Neutrophil (primary cell): ENCODE results near the gene TPO.

Source experiments
- H3K27ac ChIP-seq: fragments of 200-600 bp; sonication (generic); 2 replicates; pipeline ENCODE4 v1.5.1; 2016; ENCODE audit warnings: mild to moderate bottlenecking, moderate library complexity
- H3K27me3 ChIP-seq: fragments of 200-600 bp; sonication (generic); 2 replicates; pipeline ENCODE4 v1.6.0; 2016; ENCODE audit warnings: mild to moderate bottlenecking
- H3K36me3 ChIP-seq: fragments of 200-600 bp; sonication (generic); 2 replicates; pipeline ENCODE4 v1.5.1; 2017
- H3K4me1 ChIP-seq, 2 experiments: fragments of 200-600 bp in 1 of 2; sonication (generic) in 1 of 2; 1 replicate in 1 of 2; 2 replicates in 1 of 2; pipeline versions ENCODE4 v1.5.1 to v1.6.1; 2013 to 2016; ENCODE audit warnings: low read depth in 1 of 2, low read length in 1 of 2, mild to moderate bottlenecking in 1 of 2, moderate library complexity in 1 of 2; ENCODE audit not compliant: control insufficient read depth in 1 of 2, insufficient read depth in 1 of 2
- H3K4me3 ChIP-seq, 2 experiments: fragments of 200-600 bp in 1 of 2; sonication (generic) in 1 of 2; 1 replicate in 1 of 2; 2 replicates in 1 of 2; pipeline ENCODE4 v1.5.1; 2013 to 2016; ENCODE audit warnings: low read depth in 1 of 2, low read length in 1 of 2, mild to moderate bottlenecking in 1 of 2, moderate library complexity in 1 of 2
- H3K9me3 ChIP-seq: fragments of 200-600 bp; sonication (generic); 2 replicates; pipeline ENCODE4 v1.5.1; 2016
- CTCF ChIP-seq: fragments of 200-600 bp; sonication (generic); IDR thresholded peaks from 2 replicates; pipeline ENCODE4 v1.5.1; 2016; ENCODE audit warnings: antibody characterized with exemption

TPO gene

GRCh38 chr2:1415501-1415900, 2.2 kb downstream of the TPO start:
- H3K27me3 ChIP-seq: no peaks in the 10 kb centered on the region
- no peak for TF ChIP-seq CTCF
- H3K9me3 ChIP-seq: no peaks in the 10 kb centered on the region
- no peaks in the 10 kb centered on the region for H3K36me3 ChIP-seq
- no peaks in the 10 kb centered on the region for H3K4me1 ChIP-seq
- H3K4me3 ChIP-seq: no peak overlapping the region
- H3K27ac ChIP-seq: no peak overlapping the region

GRCh38 chr2:1418566-1418965, 5.3 kb downstream of the TPO start:
- H3K4me3 ChIP-seq: no peak overlapping the region
- no peak for TF ChIP-seq CTCF
- no peaks in the 10 kb centered on the region for H3K9me3 ChIP-seq
- no peaks in the 10 kb centered on the region for H3K36me3 ChIP-seq
- no peaks in the 10 kb centered on the region for H3K4me1 ChIP-seq
- H3K27ac ChIP-seq: no peak overlapping the region
- no peaks in the 10 kb centered on the region for H3K27me3 ChIP-seq

GRCh38 chr2:1420746-1421480, 7.7 kb downstream of the TPO start:
- Histone ChIP-seq H3K27ac (no peak overlapping the region), H3K9me3 (no peaks in the 10 kb centered on the region), H3K4me1 (no peaks in the 10 kb centered on the region), H3K27me3 (no peaks in the 10 kb centered on the region), H3K4me3 (no peak overlapping the region), H3K36me3 (no peaks in the 10 kb centered on the region)
- no peak for TF ChIP-seq CTCF

- H3K27ac ChIP-seq: no peak overlapping the region
- no peak overlapping the region for H3K4me3 ChIP-seq
- H3K4me1 ChIP-seq: no peaks in the 10 kb centered on the region
- no peaks in the 10 kb centered on the region for H3K36me3 ChIP-seq
- TF ChIP-seq CTCF: no peak
- H3K9me3 ChIP-seq: no peaks in the 10 kb centered on the region
- H3K27me3 ChIP-seq: no peaks in the 10 kb centered on the region
Observed at GRCh38 chr2:1421731-1422130, 8.5 kb downstream of the TPO start.

GRCh38 chr2:1422131-1422530, 8.9 kb downstream of the TPO start:
- no peak for TF ChIP-seq CTCF
- Histone ChIP-seq H3K36me3 (no peaks in the 10 kb centered on the region), H3K27ac (no peak overlapping the region), H3K4me1 (no peaks in the 10 kb centered on the region), H3K27me3 (no peaks in the 10 kb centered on the region), H3K9me3 (no peaks in the 10 kb centered on the region), H3K4me3 (no peak overlapping the region)
